Measurements from ENCODE around the gene SIK3. TPM values are rescaled to one million over a fixed set of nuclear protein-coding genes. Genes with fewer than 3 reads are reported as not detected.

Gene SIK3
- total RNA-seq, 1 experiment from 2014 or later, result 31.4 TPM

- Histone ChIP-seq H3K18ac (ENCODE audit: insufficient read length, low read depth, low read length) (no peak overlapping the region), H3K79me2 (ENCODE audit: insufficient read depth, low read length) (no peaks in the 10 kb centered on the region), H2BK20ac (ENCODE audit: low read depth, low read length, poor library complexity, severe bottlenecking) (no peak overlapping the region), H3K4me1 (ENCODE audit: insufficient read depth, low read length) (no peaks in the 10 kb centered on the region), H3K9me3 (ENCODE audit: control insufficient read depth, low read depth, low read length) (no peaks in the 10 kb centered on the region), H4K91ac (ENCODE audit: insufficient read length, low read depth, low read length) (no peak overlapping the region), H3K4me2 (ENCODE audit: insufficient read depth, insufficient read length, low read length) (no peak overlapping the region), H2AFZ (ENCODE audit: low read length) (no peak overlapping the region), H3T11ph (ENCODE audit: low read length) (no peak overlapping the region), H2BK5ac (ENCODE audit: insufficient read length, low read length) (no peak overlapping the region), H3K56ac (ENCODE audit: insufficient read length, low read depth, low read length) (no peak overlapping the region), H2AK5ac (ENCODE audit: insufficient read length, low read length) (no peak overlapping the region), H2BK12ac (ENCODE audit: insufficient read length, low read depth, low read length) (no peak overlapping the region), H3K4ac (ENCODE audit: low read depth, low read length) (no peak overlapping the region), H4K5ac (ENCODE audit: insufficient read length, low read depth, low read length) (no peak overlapping the region), H3K27ac (ENCODE audit: insufficient read length, low read depth, low read length) (no peak overlapping the region), H4K20me1 (ENCODE audit: control insufficient read depth, insufficient read depth, insufficient read length) (no peaks in the 10 kb centered on the region), H3K23ac (ENCODE audit: insufficient read length, low read depth, low read length) (no peak overlapping the region), H4K8ac (replicated peaks; ENCODE audit: insufficient read length, low read depth, low read length) (no peak overlapping the region), H3K27me3 (ENCODE audit: insufficient read depth, low read length) (no peaks in the 10 kb centered on the region), H2BK15ac (ENCODE audit: low read depth, low read length) (no peak overlapping the region), H3K79me1 (ENCODE audit: insufficient read depth, low read depth, low read length, poor library complexity, severe bottlenecking) (no peaks in the 10 kb centered on the region), H3K23me2 (ENCODE audit: insufficient read length, low read depth, low read length, poor library complexity, severe bottlenecking) (no peaks in the 10 kb centered on the region), H3K9ac (ENCODE audit: extremely low read depth, insufficient read length, low read length) (no peak overlapping the region), H3K14ac (ENCODE audit: insufficient read depth, low read length) (no peak overlapping the region), H2BK120ac (ENCODE audit: low read depth, low read length, poor library complexity, severe bottlenecking) (no peak overlapping the region)
- TF ChIP-seq CTCF (conservative IDR thresholded peaks at IDR 0.05), result no peak
- Mint-ChIP-seq H3K9me3 (no peaks in the 10 kb centered on the region), H3K4me3 (no peak overlapping the region; a peak in 1 of 5 replicates), H3K36me3 (ENCODE audit: insufficient read depth in 1 of 3, low read depth in 3 of 3) (peaks cover 1 to 4% (median 2%) of the 10 kb centered on the region in 3 experiments; a peak in 4 of 7 replicates), H3K4me1 (no peaks in the 10 kb centered on the region), H3K27ac (no peak overlapping the region), H3K27me3 (ENCODE audit: low read depth) (no peaks in the 10 kb centered on the region)
- DNase-seq, result no peak
- no CpG with 5 or more reads among the region's 5 CpGs for WGBS (ENCODE audit: extremely low coverage, insufficient read length, low lambda C conversion rate)
These were observed 212.1 kb downstream of the SIK3 start for GRCh38 chr11:116885951-116886655.
